ENCODE measurements around the gene HARS1.
"Not testable (repeated sequence)": the region's sequence is repeated elsewhere in the genome, so short reads cannot be mapped to it uniquely, and the experiment has no call there.

The HARS1 gene

GRCh38 chr5:140641716-140642115 is 49.5 kb downstream of the HARS1 start:
- CTCF ChIA-PET: interaction anchor here (1.1 to 1.9 kb wide), 4 partner anchors 11 to 75 kb away, joined by 3 to 4 read pairs (median 4); no protein-coding TSS in a partner anchor
- POLR2A ChIA-PET: interaction anchor here (1.2 kb wide), 1 partner anchor 11 kb away, joined by 3 read pairs; no protein-coding TSS in a partner anchor
- no peak for TF ChIP-seq CTCF (IDR thresholded peaks at IDR 0.05; ENCODE audit: control extremely low read depth, extremely low read depth, low read depth, missing control alignments)
- no peak for DNase-seq (ENCODE audit: extremely low spot score)

DNA sequence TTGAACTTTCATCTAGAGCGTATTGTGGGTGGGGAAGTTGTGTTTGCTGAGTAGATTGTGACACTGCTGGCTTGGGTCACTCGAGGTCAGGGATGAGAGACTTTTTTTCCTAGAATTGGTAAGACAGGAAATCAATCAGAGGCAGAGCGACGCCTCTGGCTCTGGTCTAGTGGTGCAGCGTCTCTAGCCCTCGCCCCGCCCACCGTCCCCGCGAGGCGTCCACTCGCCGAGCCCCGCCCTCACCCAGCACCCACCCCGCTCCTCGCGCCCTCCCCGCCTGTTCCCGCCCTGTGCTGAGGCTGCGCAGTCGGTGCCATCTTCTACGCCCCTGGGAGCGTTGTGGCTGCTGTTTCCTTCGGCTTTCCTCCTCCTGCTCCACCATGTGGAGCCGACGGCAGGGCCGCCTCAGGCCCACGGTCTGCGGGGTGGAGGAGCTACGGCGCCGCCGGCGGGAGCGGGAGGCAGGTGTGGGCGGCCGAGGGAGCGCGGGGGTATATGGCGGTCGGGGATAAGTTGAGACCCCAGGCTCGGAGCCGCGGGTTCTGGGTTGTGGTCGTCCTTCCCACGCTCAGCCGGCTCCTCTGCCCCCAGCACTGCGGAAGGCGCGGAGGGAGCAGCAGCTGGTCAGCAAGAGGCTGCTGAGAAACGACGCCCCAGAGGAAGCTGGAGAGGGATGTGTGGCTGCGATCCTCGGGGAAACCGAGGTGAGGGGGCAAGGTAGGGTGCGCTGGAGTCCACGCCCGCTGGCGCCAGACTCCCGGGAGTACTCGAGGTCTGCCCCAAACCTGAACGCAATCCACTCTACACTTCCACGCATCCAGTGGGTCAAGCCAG is 51.8 kb downstream of the HARS1 start, which contains the start of gene TMCO6:
TSS of gene TMCO6 (plus strand) at position 304 of the 834 bp plus-strand sequence. CDS start at position 381, 77 bp downstream.
- POLR2A ChIA-PET: interaction anchor here (1.4 kb wide), 1 partner anchor 8 kb away, joined by 4 read pairs; the partner anchor contains the start of genes IK and NDUFA2
- CTCF ChIA-PET: interaction anchor here (0.7 to 2.0 kb wide), 11 partner anchors 8 to 276 kb away, joined by 3 to 7 read pairs (median 4); partner anchors contain the start of genes DND1, EIF4EBP3, IK and NDUFA2
- peak; percentile 57 for TF ChIP-seq CTCF (IDR thresholded peaks at IDR 0.05; ENCODE audit: control extremely low read depth, extremely low read depth, low read depth, missing control alignments)

GRCh38 chr5:140638898-140639147 is 52.3 kb downstream of the HARS1 start:
- ChIA-PET CTCF (interaction anchor here (0.7 to 2.0 kb wide), 12 partner anchors 8 to 280 kb away, joined by 3 to 7 read pairs (median 4); partner anchors contain the start of genes DND1, EIF4EBP3, IK and NDUFA2), POLR2A (interaction anchor here (1.4 kb wide), 1 partner anchor 8 kb away, joined by 4 read pairs; the partner anchor contains the start of genes IK and NDUFA2)
- not testable (repeated sequence) for DNase-seq (ENCODE audit: extremely low spot score)

More for the DNA sequence above, 51.8 kb downstream of the HARS1 start, which contains the start of gene TMCO6:
- DNase-seq (ENCODE audit: extremely low spot score): peak; percentile 99

- ChIA-PET CTCF (interaction anchor here (0.7 to 1.3 kb wide), 3 partner anchors 10 to 279 kb away, joined by 3 read pairs; no protein-coding TSS in a partner anchor), POLR2A (no interaction called here)
- no peak for TF ChIP-seq CTCF (IDR thresholded peaks at IDR 0.05; ENCODE audit: control extremely low read depth, extremely low read depth, low read depth, missing control alignments)
- DNase-seq (ENCODE audit: extremely low spot score): no peak
Measured at GRCh38 chr5:140637371-140638100, 53.6 kb downstream of the HARS1 start.

- CTCF ChIA-PET: interaction anchor here (0.6 to 2.9 kb wide), 33 partner anchors 8 to 287 kb away, joined by 3 to 27 read pairs (median 4); partner anchors contain the start of genes ANKHD1, APBB3, EIF4EBP3 and HARS1
- POLR2A ChIA-PET: interaction anchor here (0.6 kb wide), 1 partner anchor 122 kb away, joined by 4 read pairs; no protein-coding TSS in a partner anchor
- TF ChIP-seq CTCF (IDR thresholded peaks at IDR 0.05; ENCODE audit: control extremely low read depth, extremely low read depth, low read depth, missing control alignments): no peak
- no peak for DNase-seq (ENCODE audit: extremely low spot score)
Measured at GRCh38 chr5:140635291-140636257, 55.6 kb downstream of the HARS1 start.

GRCh38 chr5:140634103-140634502 is 57.1 kb downstream of the HARS1 start:
- DNase-seq (ENCODE audit: extremely low spot score): no peak
- POLR2A ChIA-PET: no interaction called here
- CTCF ChIA-PET: interaction anchor here (0.7 to 2.9 kb wide), 16 partner anchors 9 to 288 kb away, joined by 3 to 27 read pairs (median 6); partner anchors contain the start of genes HBEGF, IK, NDUFA2 and SRA1
- no peak for TF ChIP-seq CTCF (IDR thresholded peaks at IDR 0.05; ENCODE audit: control extremely low read depth, extremely low read depth, low read depth, missing control alignments)

All from GM10248 (cell line).